Activated T-cell treated with anti-CD3 and anti-CD28 coated beads, Interleukin-2, amount 50 U/mL, for 4 hours (primary cell): ENCODE results near the gene TNPO2. TPM values are rescaled to one million over a fixed set of nuclear protein-coding genes. Genes with fewer than 3 reads are reported as not detected.

ENCODE experiments used
- ATAC-seq, 2 donors: fragments of 200-7000 bp; cut with Tn5 transposase; one replicate each; pipeline ENCODE4 v1.10.0; 2021
- DNase-seq: peaks from one replicate; pipeline ENCODE4 v3.0.0-alpha.2; 2020
- H3K27me3 Mint-ChIP-seq: one replicate; pipeline ENCODE4 v1.8.0; 2021; ENCODE audit warnings: low read depth, mixed read lengths
- H3K36me3 Mint-ChIP-seq: one replicate; pipeline ENCODE4 v1.8.0; 2022; ENCODE audit warnings: mixed read lengths; ENCODE audit not compliant: insufficient read depth
- H3K4me1 Mint-ChIP-seq: one replicate; pipeline ENCODE4 v1.8.0; 2021; ENCODE audit warnings: low read depth, mixed read lengths
- H3K4me3 Mint-ChIP-seq: one replicate; pipeline ENCODE4 v1.8.0; 2021; ENCODE audit warnings: mild to moderate bottlenecking, moderate library complexity, mixed read lengths
- H3K9me3 Mint-ChIP-seq: one replicate; pipeline ENCODE4 v1.8.0; 2021; ENCODE audit warnings: mixed read lengths
- total RNA-seq, 3 donors: library from RNA; stranded (reverse); gene quantifications; one replicate each; pipeline ENCODE4 v1.2.1, GENCODE V29; 2021

The TNPO2 gene
- total RNA-seq, 3 donors from 2014 or later = 223 to 236 (median 232) TPM

GRCh38 chr19:12752056-12752781 is 28.5 kb upstream of the TNPO2 start:
- ATAC-seq = no peak
- no peak overlapping the region for H3K4me3 Mint-ChIP-seq
- H3K4me1 Mint-ChIP-seq = peaks cover 3% of the 10 kb centered on the region
- H3K9me3 Mint-ChIP-seq = peaks cover 7% of the 10 kb centered on the region
- no peak for DNase-seq
- peaks cover 12% of the 10 kb centered on the region for H3K36me3 Mint-ChIP-seq
- H3K27me3 Mint-ChIP-seq = peaks cover 24% of the 10 kb centered on the region

GRCh38 chr19:12751635-12752034 is 27.9 kb upstream of the TNPO2 start, which contains the start of gene BEST2:
TSS of gene BEST2 (plus strand) at chr19:12751791. CDS start at chr19:12752593, 802 bp downstream.
- H3K27me3 Mint-ChIP-seq = peaks cover 24% of the 10 kb centered on the region
- peaks cover 18% of the 10 kb centered on the region for H3K36me3 Mint-ChIP-seq
- H3K4me3 Mint-ChIP-seq = no peak within 1 kb of the TSS
- ATAC-seq (no peak), DNase-seq (no peak)
- peaks cover 7% of the 10 kb centered on the region for H3K9me3 Mint-ChIP-seq
- peaks cover 3% of the 10 kb centered on the region for H3K4me1 Mint-ChIP-seq

GRCh38 chr19:12750851-12751250 is 27.1 kb upstream of the TNPO2 start:
- no peak for ATAC-seq
- Mint-ChIP-seq H3K4me3 (no peak overlapping the region), H3K4me1 (peaks cover 3% of the 10 kb centered on the region), H3K27me3 (peaks cover 19% of the 10 kb centered on the region), H3K36me3 (peaks cover 22% of the 10 kb centered on the region), H3K9me3 (peaks cover 7% of the 10 kb centered on the region)
- DNase-seq = no peak

- peaks cover 16% of the 10 kb centered on the region for H3K27me3 Mint-ChIP-seq
- H3K36me3 Mint-ChIP-seq = peaks cover 24% of the 10 kb centered on the region
- peaks cover 7% of the 10 kb centered on the region for H3K9me3 Mint-ChIP-seq
- no peak overlapping the region for H3K4me3 Mint-ChIP-seq
- H3K4me1 Mint-ChIP-seq = peaks cover 3% of the 10 kb centered on the region
- DNase-seq = no peak
- ATAC-seq = no peak
Measured at GRCh38 chr19:12749938-12750521, 26.3 kb upstream of the TNPO2 start.

- no peak overlapping the region for H3K4me3 Mint-ChIP-seq
- peaks cover 27% of the 10 kb centered on the region for H3K36me3 Mint-ChIP-seq
- peaks cover 7% of the 10 kb centered on the region for H3K9me3 Mint-ChIP-seq
- H3K4me1 Mint-ChIP-seq = peaks cover 3% of the 10 kb centered on the region
- peaks cover 9% of the 10 kb centered on the region for H3K27me3 Mint-ChIP-seq
- DNase-seq (no peak), ATAC-seq (no peak)
Measured at GRCh38 chr19:12748489-12748888, 24.8 kb upstream of the TNPO2 start.

- Mint-ChIP-seq H3K4me3 (no peak overlapping the region), H3K36me3 (peaks cover 35% of the 10 kb centered on the region), H3K4me1 (peaks cover 5% of the 10 kb centered on the region)
Measured at GRCh38 chr19:12745166-12745897, 21.6 kb upstream of the TNPO2 start.

GRCh38 chr19:12737835-12738351 is 14.2 kb upstream of the TNPO2 start:
- H3K4me1 Mint-ChIP-seq = peaks cover 29% of the 10 kb centered on the region
- no peaks in the 10 kb centered on the region for H3K27me3 Mint-ChIP-seq
- H3K4me3 Mint-ChIP-seq = peak overlapping the region; percentile 100
- H3K36me3 Mint-ChIP-seq = peaks cover 9% of the 10 kb centered on the region
- no peak for DNase-seq
- no peak for ATAC-seq
- H3K9me3 Mint-ChIP-seq = no peaks in the 10 kb centered on the region

More at GRCh38 chr19:12745166-12745897, 21.6 kb upstream of the TNPO2 start:
- Mint-ChIP-seq H3K9me3 (peaks cover 7% of the 10 kb centered on the region), H3K27me3 (no peaks in the 10 kb centered on the region)
- ATAC-seq (no peak), DNase-seq (no peak)

- peak within 1 kb of the TSS; percentile 100 for H3K4me3 Mint-ChIP-seq
- H3K27me3 Mint-ChIP-seq = no peaks in the 10 kb centered on the region
- peak; percentile 65 for DNase-seq
- peaks cover 34% of the 10 kb centered on the region for H3K4me1 Mint-ChIP-seq
- peaks cover 10% of the 10 kb centered on the region for H3K36me3 Mint-ChIP-seq
- peak; percentile 85 to 86 for ATAC-seq
- no peaks in the 10 kb centered on the region for H3K9me3 Mint-ChIP-seq
Measured at GRCh38 chr19:12736995-12737834, 13.5 kb upstream of the TNPO2 start, which contains the start of gene GET3. TSS of gene GET3 (plus strand) at chr19:12737497. CDS start at chr19:12737506, 9 bp downstream.

- peak overlapping the region; percentile 95 for H3K4me3 Mint-ChIP-seq
- DNase-seq (peak; percentile 40), ATAC-seq (peak in 1 of 2 donors; percentile 6)
- H3K36me3 Mint-ChIP-seq = peaks cover 14% of the 10 kb centered on the region
- H3K9me3 Mint-ChIP-seq = no peaks in the 10 kb centered on the region
- H3K27me3 Mint-ChIP-seq = no peaks in the 10 kb centered on the region
- H3K4me1 Mint-ChIP-seq = peaks cover 46% of the 10 kb centered on the region
Measured at GRCh38 chr19:12733369-12734214, 9.9 kb upstream of the TNPO2 start.

GRCh38 chr19:12731337-12731736 is 7.6 kb upstream of the TNPO2 start:
- H3K27me3 Mint-ChIP-seq = no peaks in the 10 kb centered on the region
- ATAC-seq (no peak), DNase-seq (no peak)
- peaks cover 14% of the 10 kb centered on the region for H3K36me3 Mint-ChIP-seq
- H3K4me1 Mint-ChIP-seq = peaks cover 29% of the 10 kb centered on the region
- H3K9me3 Mint-ChIP-seq = no peaks in the 10 kb centered on the region
- no peak overlapping the region for H3K4me3 Mint-ChIP-seq

GRCh38 chr19:12730064-12730463 is 6.3 kb upstream of the TNPO2 start:
- Mint-ChIP-seq H3K4me1 (peaks cover 29% of the 10 kb centered on the region), H3K4me3 (peak overlapping the region; percentile 19), H3K36me3 (peaks cover 14% of the 10 kb centered on the region), H3K27me3 (no peaks in the 10 kb centered on the region), H3K9me3 (no peaks in the 10 kb centered on the region)
- ATAC-seq = no peak
- DNase-seq = no peak

- peaks cover 14% of the 10 kb centered on the region for H3K36me3 Mint-ChIP-seq
- H3K9me3 Mint-ChIP-seq = no peaks in the 10 kb centered on the region
- no peaks in the 10 kb centered on the region for H3K27me3 Mint-ChIP-seq
- peaks cover 28% of the 10 kb centered on the region for H3K4me1 Mint-ChIP-seq
- H3K4me3 Mint-ChIP-seq = no peak overlapping the region
- no peak for ATAC-seq
- no peak for DNase-seq
Measured at GRCh38 chr19:12727745-12728433, 4.2 kb upstream of the TNPO2 start.

- peaks cover 12% of the 10 kb centered on the region for H3K36me3 Mint-ChIP-seq
- H3K4me3 Mint-ChIP-seq = no peak overlapping the region
- peaks cover 21% of the 10 kb centered on the region for H3K4me1 Mint-ChIP-seq
- ATAC-seq = no peak
- no peak for DNase-seq
- no peaks in the 10 kb centered on the region for H3K9me3 Mint-ChIP-seq
- H3K27me3 Mint-ChIP-seq = no peaks in the 10 kb centered on the region
Measured at GRCh38 chr19:12726988-12727316, 3.2 kb upstream of the TNPO2 start.
